ENCODE measurements around the gene USP24. TPM values are rescaled to one million over a fixed set of nuclear protein-coding genes. Genes with fewer than 3 reads are reported as not detected.
A peak's percentile ranks its signal among the peaks of the same experiment; 100 is the strongest.

The USP24 gene
- polyA plus RNA-seq, 1 experiment = 20.9 TPM

DNA sequence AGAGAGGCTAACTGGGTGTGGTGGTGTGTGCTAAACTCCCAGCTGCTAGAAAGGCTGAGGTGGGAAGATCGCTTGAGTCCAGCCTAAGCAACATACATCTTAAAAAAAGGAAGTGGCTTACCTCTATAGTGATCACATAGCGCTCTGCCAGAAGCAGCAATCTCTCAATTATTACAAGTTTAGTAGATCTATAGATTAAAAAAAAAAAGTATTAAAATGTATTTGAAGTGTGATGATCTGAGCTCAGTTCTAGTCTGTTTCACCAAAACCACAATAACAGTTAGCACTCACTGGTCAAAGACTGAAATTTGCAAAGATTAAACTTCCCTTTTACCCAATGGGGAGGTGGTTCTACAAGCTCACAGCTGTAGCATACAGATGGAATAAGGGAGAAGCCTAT lies 76.3 kb downstream of the USP24 start:
- CTCF ChIA-PET = interaction anchor here (0.8 to 6.8 kb wide), 3 partner anchors 10 to 1445 kb away, joined by 4 to 84 read pairs (median 6); no protein-coding TSS in a partner anchor
- Histone ChIP-seq H3K27me3 (ENCODE audit: control insufficient read depth, insufficient read depth, low read length) (no peaks in the 10 kb centered on the region), H3K27ac (ENCODE audit: low read depth, low read length) (no peak overlapping the region), H3K4me3 (ENCODE audit: low read depth, low read length) (no peak overlapping the region), H3K9me3 (ENCODE audit: control insufficient read depth, insufficient read depth, low read length) (no peaks in the 10 kb centered on the region)
- POLR2A ChIA-PET = no interaction called here
- no peak for TF ChIP-seq CTCF (IDR thresholded peaks at IDR 0.05; ENCODE audit: low read depth, low read length)
- DNase-seq (ENCODE audit: low read depth, low spot score) = no peak

DNA sequence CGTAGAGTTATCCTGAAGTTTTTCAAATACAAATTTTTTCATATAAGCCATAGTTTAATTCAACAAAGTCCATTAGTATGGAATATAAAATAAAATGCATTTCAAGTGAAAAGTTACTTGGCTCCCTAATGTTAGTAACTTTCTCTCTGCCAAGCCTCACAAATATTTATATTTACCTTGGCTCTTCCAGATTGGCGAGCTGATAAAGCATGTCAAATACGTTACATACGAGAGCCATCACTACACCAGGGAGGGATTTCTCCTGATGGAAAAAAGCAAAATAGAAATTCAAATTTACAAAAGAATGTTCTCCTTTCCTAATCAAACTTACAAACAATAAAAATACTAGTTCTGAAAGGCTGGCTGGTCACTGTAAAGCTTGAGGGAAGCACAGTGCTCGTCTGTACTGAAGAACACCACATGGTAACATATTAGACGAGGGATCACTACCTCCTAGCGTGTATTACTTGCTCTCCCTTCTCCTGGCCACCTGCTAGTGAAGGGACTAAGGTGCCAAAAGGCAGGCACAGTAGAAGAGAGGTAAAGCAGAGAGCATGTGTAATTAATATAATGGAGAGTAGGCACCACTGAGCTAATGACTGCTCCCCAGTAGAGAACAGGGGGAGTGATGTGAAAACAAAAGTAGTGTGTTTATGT lies 80.9 kb downstream of the USP24 start:
- Histone ChIP-seq H3K27ac (ENCODE audit: low read depth, low read length) (no peak overlapping the region), H3K27me3 (ENCODE audit: control insufficient read depth, insufficient read depth, low read length) (no peaks in the 10 kb centered on the region), H3K9me3 (ENCODE audit: control insufficient read depth, insufficient read depth, low read length) (no peaks in the 10 kb centered on the region), H3K4me3 (ENCODE audit: low read depth, low read length) (no peak overlapping the region)
- TF ChIP-seq CTCF (IDR thresholded peaks at IDR 0.05; ENCODE audit: low read depth, low read length) = no peak
- POLR2A ChIA-PET = no interaction called here
- CTCF ChIA-PET = interaction anchor here (1.8 kb wide), 1 partner anchor 143 kb away, joined by 8 read pairs; no protein-coding TSS in a partner anchor
- DNase-seq (ENCODE audit: low read depth, low spot score) = no peak

GRCh38 chr1:55131801-55132200 lies 83.4 kb downstream of the USP24 start:
- DNase-seq (ENCODE audit: low read depth, low spot score) = peak; percentile 34
- H3K27ac ChIP-seq (ENCODE audit: low read depth, low read length) = no peak overlapping the region
- no peaks in the 10 kb centered on the region; the same call in 1 of the 2 replicates for H3K9me3 ChIP-seq (ENCODE audit: control insufficient read depth, insufficient read depth, low read length)
- POLR2A ChIA-PET = no interaction called here
- no peaks in the 10 kb centered on the region for H3K27me3 ChIP-seq (ENCODE audit: control insufficient read depth, insufficient read depth, low read length)
- H3K4me3 ChIP-seq (ENCODE audit: low read depth, low read length) = no peak overlapping the region
- TF ChIP-seq CTCF (IDR thresholded peaks at IDR 0.05; ENCODE audit: low read depth, low read length) = no peak
- CTCF ChIA-PET = interaction anchor here (0.6 kb wide), 1 partner anchor 145 kb away, joined by 4 read pairs; no protein-coding TSS in a partner anchor

DNA sequence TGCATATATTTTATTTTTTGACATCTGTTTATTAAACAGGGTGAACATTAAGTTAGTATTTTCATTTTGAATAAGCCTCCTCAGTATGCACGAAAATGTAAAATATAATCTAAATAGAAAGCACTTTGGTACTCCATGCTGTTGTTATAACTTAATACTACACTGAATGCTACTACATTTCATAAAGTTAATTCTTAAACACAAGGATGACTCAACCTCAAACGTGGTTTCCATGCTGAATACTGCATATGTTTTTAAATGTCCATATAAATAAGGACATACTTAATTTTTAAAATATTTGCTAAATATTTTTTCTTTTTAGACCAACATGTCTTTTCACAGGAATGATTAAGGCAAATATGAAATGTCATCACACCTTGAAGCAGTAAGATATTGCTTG lies 83.9 kb downstream of the USP24 start:
- no peak for TF ChIP-seq CTCF (IDR thresholded peaks at IDR 0.05; ENCODE audit: low read depth, low read length)
- DNase-seq (ENCODE audit: low read depth, low spot score) = peak; percentile 3
- H3K9me3 ChIP-seq (ENCODE audit: control insufficient read depth, insufficient read depth, low read length) = no peaks in the 10 kb centered on the region; the same call in 1 of the 2 replicates
- ChIA-PET POLR2A (no interaction called here), CTCF (interaction anchor here (3.5 kb wide), 1 partner anchor 147 kb away, joined by 9 read pairs; no protein-coding TSS in a partner anchor)
- no peak overlapping the region for H3K27ac ChIP-seq (ENCODE audit: low read depth, low read length)
- no peak overlapping the region for H3K4me3 ChIP-seq (ENCODE audit: low read depth, low read length)
- no peaks in the 10 kb centered on the region for H3K27me3 ChIP-seq (ENCODE audit: control insufficient read depth, insufficient read depth, low read length)

DNA sequence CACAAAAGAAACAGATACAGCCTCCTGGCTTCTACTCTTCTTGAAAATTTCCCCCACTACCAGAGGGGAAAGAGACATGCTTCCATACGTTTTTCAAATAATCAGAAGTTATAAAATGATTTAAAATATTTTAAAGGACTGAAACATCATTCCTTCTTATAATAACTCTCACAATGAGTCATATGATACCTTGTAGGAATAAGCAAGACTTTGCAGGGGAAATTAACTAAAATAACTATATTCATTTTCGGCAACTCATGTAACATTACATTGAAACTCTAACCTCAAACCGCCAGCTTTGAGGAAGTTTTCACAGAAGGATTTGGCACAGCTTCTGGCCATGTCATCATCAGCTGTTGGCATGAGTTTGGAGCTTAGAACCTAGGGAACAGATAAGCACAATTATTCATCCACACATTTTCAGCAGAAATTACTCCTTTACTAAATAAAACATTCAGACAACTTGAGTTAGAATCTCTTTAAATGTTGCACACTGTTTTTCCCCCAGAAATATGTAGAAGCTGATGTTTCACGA lies 85.9 kb downstream of the USP24 start:
- H3K9me3 ChIP-seq (ENCODE audit: control insufficient read depth, insufficient read depth, low read length) = no peaks in the 10 kb centered on the region; the same call in 1 of the 2 replicates
- no peak overlapping the region for H3K27ac ChIP-seq (ENCODE audit: low read depth, low read length)
- ChIA-PET POLR2A (no interaction called here), CTCF (interaction anchor here (3.5 kb wide), 1 partner anchor 148 kb away, joined by 9 read pairs; no protein-coding TSS in a partner anchor)
- TF ChIP-seq CTCF (IDR thresholded peaks at IDR 0.05; ENCODE audit: low read depth, low read length) = no peak
- peak; percentile 39 for DNase-seq (ENCODE audit: low read depth, low spot score)
- H3K27me3 ChIP-seq (ENCODE audit: control insufficient read depth, insufficient read depth, low read length) = no peaks in the 10 kb centered on the region
- H3K4me3 ChIP-seq (ENCODE audit: low read depth, low read length) = no peak overlapping the region
